A549 (cell line): Measurements from ENCODE around the gene XPNPEP1. TPM values are rescaled to one million over a fixed set of nuclear protein-coding genes. Genes with fewer than 3 reads are reported as not detected.

Experiments used
- ATAC-seq, 2 experiments: fragments of 200-7000 bp in 1 of 2; fragments of >200 bp in 1 of 2; cut with Nextera tagmentation in 1 of 2; cut with Tn5 transposase in 1 of 2; 3 replicates each; pipeline versions ENCODE4 v1.8.0 to v1.9.1; 2018 to 2020; ENCODE audit warnings: mild to moderate bottlenecking in 1 of 2, moderate library complexity in 1 of 2
- CTCF ChIA-PET: fragments of 300-600 bp; sonication (Branson Sonifier 250); formaldehyde crosslinking; extraction: SDS; loops from one replicate; lab custom pipeline; 2021; ENCODE audit warnings: antibody characterized with exemption, inconsistent platforms; lab: Yijun Ruan, JAX
- POLR2A ChIA-PET: fragments of 350-600 bp; formaldehyde crosslinking; extraction: SDS; loops from one replicate; lab custom pipeline; 2021; ENCODE audit warnings: antibody characterized with exemption, inconsistent platforms; lab: Yijun Ruan, JAX
- DNase-seq, 2 experiments: peaks; one replicate each; pipeline versions ENCODE4 v3.0.0 to v3.0.0-alpha.2; 2011 to 2016; ENCODE audit warnings: low read depth in 1 of 2, low spot score in 1 of 2
- FAIRE-seq: peaks from 2 replicates; lab custom pipeline; 2011; peaks lifted over from hg19 to GRCh38; lab: Jason Lieb, UNC
- H3K27ac ChIP-seq, 2 experiments: fragments of >200 bp; sonication (Bioruptor Twin); formaldehyde crosslinking; 3 replicates each; pipeline ENCODE4 v1.5.1; 2016 to 2017
- H3K4me1 ChIP-seq: fragments of >200 bp; sonication (Bioruptor Twin); formaldehyde crosslinking; 3 replicates; pipeline ENCODE4 v1.6.1; 2016
- H3K4me2 ChIP-seq: fragments of >200 bp; sonication (Bioruptor Twin); formaldehyde crosslinking; 3 replicates; pipeline ENCODE4 v1.6.1; 2016
- H3K4me3 ChIP-seq: fragments of >200 bp; sonication (Bioruptor Twin); formaldehyde crosslinking; 3 replicates; pipeline ENCODE4 v1.5.1; 2016
- H3K9me3 ChIP-seq: fragments of >200 bp; sonication (Bioruptor Twin); formaldehyde crosslinking; 3 replicates; pipeline ENCODE4 v1.6.1; 2016
- ATOH8 ChIP-seq: fragments of 250-450 bp; sonication (Bioruptor Pico); IDR thresholded peaks from 2 replicates; pipeline ENCODE4 v1.5.0; 2020; ENCODE audit warnings: low read depth, mild to moderate bottlenecking, moderate library complexity
- E2F6 ChIP-seq: IDR thresholded peaks from 2 replicates; pipeline ENCODE4 v1.6.1; 2012; ENCODE audit warnings: low read depth, borderline replicate concordance
- EHMT2 ChIP-seq: fragments of 200-600 bp; sonication (generic); IDR thresholded peaks from 2 replicates; pipeline ENCODE4 v1.6.1; 2016; ENCODE audit warnings: antibody characterized with exemption, low read depth, mild to moderate bottlenecking, moderate library complexity
- ESRRA ChIP-seq: fragments of 150-350 bp; IDR thresholded peaks from 2 replicates; pipeline ENCODE4 v1.6.1; 2014; ENCODE audit warnings: mild to moderate bottlenecking, low read length, borderline replicate concordance
- FOXS1 ChIP-seq: fragments of 250-450 bp; sonication (Bioruptor Pico); IDR thresholded peaks from 2 replicates; pipeline ENCODE4 v1.5.0; 2020; ENCODE audit warnings: mild to moderate bottlenecking, moderate library complexity
- GATA3 ChIP-seq: IDR thresholded peaks from 2 replicates; pipeline ENCODE4 v1.6.1; 2012; ENCODE audit warnings: borderline replicate concordance
- HES2 ChIP-seq: fragments of >200 bp; sonication (Bioruptor Twin); formaldehyde crosslinking; IDR thresholded peaks from 2 replicates; pipeline ENCODE4 v1.6.1; 2016
- KDM1A ChIP-seq: fragments of 200-600 bp; sonication (generic); IDR thresholded peaks from 2 replicates; pipeline ENCODE4 v1.6.1; 2016; ENCODE audit warnings: low read depth, mild to moderate bottlenecking
- MAFK ChIP-seq: fragments of 450-650 bp; IDR thresholded peaks from 2 replicates; pipeline ENCODE4 v1.6.1; 2014; ENCODE audit not compliant: partially characterized antibody
- MAX ChIP-seq: IDR thresholded peaks from 2 replicates; pipeline ENCODE4 v1.6.1; 2012
- MAZ ChIP-seq: fragments of 150-350 bp; IDR thresholded peaks from 2 replicates; pipeline ENCODE4 v1.6.1; 2014; ENCODE audit warnings: antibody characterized with exemption, low read depth, low read length, borderline replicate concordance
- MYC ChIP-seq: IDR thresholded peaks from 2 replicates; pipeline ENCODE4 v1.6.1; 2012; ENCODE audit warnings: mild to moderate bottlenecking, inconsistent platforms, low read length, improper control_type of control experiment, borderline replicate concordance
- NFE2L2 ChIP-seq: fragments of 150-350 bp; conservative IDR thresholded peaks from 2 replicates; pipeline ENCODE4 v1.6.1; 2014; ENCODE audit warnings: low read length
- NPAS2 ChIP-seq: fragments of 250-450 bp; sonication (Bioruptor Pico); IDR thresholded peaks from 2 replicates; pipeline ENCODE4 v1.8.0; 2022; ENCODE audit warnings: mild to moderate bottlenecking, moderate library complexity, borderline replicate concordance
- PHF8 ChIP-seq: fragments of 200-600 bp; sonication (generic); IDR thresholded peaks from 2 replicates; pipeline ENCODE4 v1.6.1; 2016; ENCODE audit warnings: low read depth, mild to moderate bottlenecking, antibody characterized with exemption, moderate library complexity, borderline replicate concordance
- SREBF2 ChIP-seq: fragments of 450-650 bp; IDR thresholded peaks from 2 replicates; pipeline ENCODE4 v1.6.1; 2014; ENCODE audit warnings: mild to moderate bottlenecking, moderate library complexity
- WGBS: methylation state at CpG from one replicate; pipeline ENCODE4 v1.1.6; 2017; ENCODE audit errors: missing lambda C conversion rate; 5-methylcytosine and 5-hydroxymethylcytosine counted together
- polyA plus RNA-seq, 4 experiments: library from polyadenylated mRNA; depleted of rRNA in 3 of 4; stranded (reverse); fragments of >200 nt; fragmentation: RNase III in 1 of 4; extraction: RNeasy Plus Mini Kit Qiagen cat#74134 plus additional on column Dnase treatment in 1 of 4; gene quantifications; 2 replicates in 3 of 4; 3 replicates in 1 of 4; pipeline ENCODE4 v1.2.3, GENCODE V29; 2011 to 2017

XPNPEP1 gene
- polyA plus RNA-seq, 2 of the 4 experiments (the other 2 are of a cell fraction), result 32.5 to 53.9 TPM

- TF ChIP-seq MAX (no peak), HES2 (no peak), E2F6 (no peak), MYC (no peak), MAFK (no peak), EHMT2 (no peak), SREBF2 (no peak), ESRRA (no peak), FOXS1 (CRISPR knock-in tag) (no peak), PHF8 (no peak), NPAS2 (CRISPR knock-in tag) (no peak), GATA3 (no peak), KDM1A (no peak)
- Histone ChIP-seq H3K4me3 (no peak overlapping the region), H3K9me3 (no peaks in the 10 kb centered on the region), H3K4me1 (peaks cover 6% of the 10 kb centered on the region), H3K27ac (no peak overlapping the region), H3K4me2 (no peak overlapping the region)
- 87% methylated on average over 8 of the region's 8 CpGs for WGBS
- DNase-seq (no peak), ATAC-seq (no peak), FAIRE-seq (no peak)
- ChIA-PET POLR2A (no interaction called here), CTCF (interaction anchor here (0.7 to 4.2 kb wide), 6 partner anchors 11 to 398 kb away, joined by 3 to 51 read pairs (median 6); no protein-coding TSS in a partner anchor)
Observed at GRCh38 chr10:109880886-109881768, 42.2 kb downstream of the XPNPEP1 start.

GRCh38 chr10:109877546-109877945 lies 45.8 kb downstream of the XPNPEP1 start:
- Histone ChIP-seq H3K27ac (no peak overlapping the region), H3K4me2 (no peak overlapping the region), H3K4me3 (no peak overlapping the region), H3K9me3 (no peaks in the 10 kb centered on the region), H3K4me1 (no peaks in the 10 kb centered on the region)
- TF ChIP-seq NFE2L2 (no peak), ATOH8 (CRISPR knock-in tag) (no peak)
- 96% methylated on average over 6 of the region's 6 CpGs for WGBS
- no peak for DNase-seq
- ATAC-seq, result no peak
- ChIA-PET CTCF (interaction anchor here (1.3 to 1.4 kb wide), 2 partner anchors 21 to 139 kb away, joined by 4 to 5 read pairs; no protein-coding TSS in a partner anchor), POLR2A (no interaction called here)
- no peak for FAIRE-seq

GRCh38 chr10:109875828-109876821 lies 47.2 kb downstream of the XPNPEP1 start:
- Histone ChIP-seq H3K4me3 (no peak overlapping the region), H3K9me3 (no peaks in the 10 kb centered on the region), H3K27ac (no peak overlapping the region), H3K4me2 (no peak overlapping the region), H3K4me1 (no peaks in the 10 kb centered on the region)
- WGBS, result 87% methylated on average over 8 of the region's 8 CpGs
- DNase-seq, result no peak
- TF ChIP-seq MAZ, result no peak
- ATAC-seq, result no peak
- CTCF ChIA-PET, result interaction anchor here (1.2 to 4.9 kb wide), 2 partner anchors 8 to 23 kb away, joined by 5 to 28 read pairs; no protein-coding TSS in a partner anchor
- POLR2A ChIA-PET, result no interaction called here
- no peak for FAIRE-seq
